HepG2 (cell line): ENCODE data around the gene CGB8. TPM values are rescaled to one million over a fixed set of nuclear protein-coding genes. Genes with fewer than 3 reads are reported as not detected.
A peak's percentile ranks its signal among the peaks of the same experiment; 100 is the strongest.
"Not testable (repeated sequence)": the region's sequence is repeated elsewhere in the genome, so short reads cannot be mapped to it uniquely, and the experiment has no call there.

Source experiments
- ATAC-seq: fragments of 200-7000 bp; cut with Tn5 transposase; 3 replicates; pipeline ENCODE4 v1.9.1; 2020; ENCODE audit warnings: mild to moderate bottlenecking, moderate library complexity
- BruUV-seq: library from RNA; stranded (reverse); fragments of 400-500 nt; replicated peaks from 2 replicates; lab custom pipeline; 2021; lab: Mats Ljungman, UMichigan
- CTCF ChIA-PET: fragments of 300-600 bp; formaldehyde crosslinking; extraction: SDS; loops from one replicate; lab custom pipeline; 2021; ENCODE audit warnings: low total read pairs, inconsistent platforms, low intra/inter-chr PET ratio; lab: Yijun Ruan, JAX
- POLR2A ChIA-PET: fragments of 350-600 bp; sonication (Branson Sonifier 250); formaldehyde crosslinking; loops from one replicate; lab custom pipeline; 2020; ENCODE audit warnings: antibody characterized with exemption, inconsistent platforms; lab: Yijun Ruan, JAX
- DNase-seq: peaks from one replicate; pipeline ENCODE4 v3.0.0-alpha.2; 2015; ENCODE audit warnings: low spot score
- FAIRE-seq: peaks from 3 replicates; lab custom pipeline; 2011; peaks lifted over from hg19 to GRCh38; lab: Jason Lieb, UNC
- H2AFZ ChIP-seq: one replicate; pipeline ENCODE4 v1.6.1; 2011; ENCODE audit warnings: low read length, inconsistent platforms
- H3K27ac ChIP-seq: fragments of 300-600 bp; 3 replicates; pipeline ENCODE4 v1.8.0; 2011; ENCODE audit warnings: mixed run types, mild to moderate bottlenecking, mixed read lengths, low read length, inconsistent platforms; ENCODE audit not compliant: insufficient read depth; ENCODE audit errors: extremely low read length
- H3K27me3 ChIP-seq, 2 experiments: fragments of 200-600 bp in 1 of 2; 2 replicates in 1 of 2; 3 replicates in 1 of 2; pipeline versions ENCODE4 v1.6.0 to v1.8.0; 2011; ENCODE audit warnings: low read length in 2 of 2, mild to moderate bottlenecking in 2 of 2, moderate library complexity in 2 of 2, inconsistent platforms in 1 of 2; ENCODE audit not compliant: insufficient read depth in 2 of 2, control insufficient read depth in 1 of 2
- H3K36me3 ChIP-seq, 2 experiments: fragments of 200-600 bp in 1 of 2; replicated peaks in 1 of 2; 2 replicates in 1 of 2; 3 replicates in 1 of 2; pipeline versions ENCODE4 v1.5.1 to v1.8.0; 2011; ENCODE audit warnings: low read length in 2 of 2, inconsistent platforms in 1 of 2; ENCODE audit not compliant: insufficient read depth in 2 of 2, control insufficient read depth in 1 of 2
- H3K4me1 ChIP-seq: 2 replicates; pipeline ENCODE4 v1.5.1; 2012; ENCODE audit warnings: low read length, inconsistent platforms; ENCODE audit not compliant: insufficient read depth
- H3K4me2 ChIP-seq: 2 replicates; pipeline ENCODE4 v1.6.0; 2011; ENCODE audit warnings: low read depth, low read length, inconsistent platforms
- H3K4me3 ChIP-seq, 3 experiments: fragments of 200-600 bp in 1 of 3; sonication (generic), shearing (Covaris generic) in 1 of 3; replicated peaks in 1 of 3; 2 replicates each; pipeline ENCODE4 v1.5.1; 2011 to 2016; ENCODE audit warnings: low read length in 3 of 3, inconsistent platforms in 2 of 3, low read depth in 2 of 3, mild to moderate bottlenecking in 2 of 3, control low read depth in 1 of 3, mixed read lengths in 1 of 3; ENCODE audit not compliant: insufficient read depth in 1 of 3
- H3K79me2 ChIP-seq: one replicate; pipeline ENCODE4 v1.6.1; 2011; ENCODE audit warnings: low read length, inconsistent platforms; ENCODE audit not compliant: insufficient read depth
- H3K9ac ChIP-seq: 2 replicates; pipeline ENCODE4 v1.6.0; 2011; ENCODE audit warnings: mild to moderate bottlenecking, low read depth, low read length, inconsistent platforms; ENCODE audit not compliant: insufficient read depth
- H3K9me3 ChIP-seq: 2 replicates; pipeline ENCODE4 v1.5.1; 2012; ENCODE audit warnings: mild to moderate bottlenecking, low read length
- H4K20me1 ChIP-seq: 2 replicates; pipeline ENCODE4 v1.6.0; 2011; ENCODE audit warnings: inconsistent platforms, mild to moderate bottlenecking, low read length, moderate library complexity; ENCODE audit not compliant: insufficient read depth
- GABPB1 ChIP-seq: IDR thresholded peaks from 2 replicates; pipeline ENCODE4 v1.6.1; 2016; ENCODE audit warnings: mild to moderate bottlenecking, missing genetic modification reagents, moderate library complexity, missing compliant biosample characterization
- GFI1 ChIP-seq: sonication (generic); formaldehyde crosslinking; IDR thresholded peaks from 2 replicates; pipeline ENCODE4 v1.5.0; 2020; ENCODE audit warnings: missing genetic modification reagents, mild to moderate bottlenecking, borderline replicate concordance
- HMGA1 ChIP-seq: sonication (generic); formaldehyde crosslinking; conservative IDR thresholded peaks from 2 replicates; pipeline ENCODE4 v1.4.0; 2020; ENCODE audit warnings: missing genetic modification reagents
- KMT2A ChIP-seq: sonication (generic); formaldehyde crosslinking; IDR thresholded peaks from 2 replicates; pipeline ENCODE4 v1.4.0; 2020; ENCODE audit warnings: missing genetic modification reagents
- PAWR ChIP-seq: sonication (generic); formaldehyde crosslinking; IDR thresholded peaks from 2 replicates; pipeline ENCODE4 v1.4.0; 2020; ENCODE audit warnings: missing genetic modification reagents, mild to moderate bottlenecking, borderline replicate concordance
- PBX2 ChIP-seq: IDR thresholded peaks from 2 replicates; pipeline ENCODE4 v1.6.1; 2016; ENCODE audit warnings: control low read depth
- ZNF496 ChIP-seq: sonication (generic); formaldehyde crosslinking; IDR thresholded peaks from 2 replicates; pipeline ENCODE4 v1.8.1; 2023; ENCODE audit warnings: mild to moderate bottlenecking, moderate library complexity, missing genetic modification reagents; ENCODE audit not compliant: insufficient replicate concordance
- ZNF788 ChIP-seq: sonication (generic); formaldehyde crosslinking; IDR thresholded peaks from 2 replicates; pipeline ENCODE4 v1.5.0; 2020; ENCODE audit warnings: mild to moderate bottlenecking, missing genetic modification reagents, borderline replicate concordance
- WGBS: methylation state at CpG from one replicate; pipeline ENCODE4 v1.1.6; 2017; ENCODE audit warnings: low lambda C conversion rate; 5-methylcytosine and 5-hydroxymethylcytosine counted together
- in situ Hi-C: cut with HindIII; loops from 2 replicates; pipeline ENCODE4 v1.10.0; 2017; ENCODE audit warnings: low pct_unique_long_range_greater_than_20kb; ENCODE audit not compliant: extremely low pct_ligation_motif_present
- intact Hi-C: fragments of 100-400 bp; cut with micrococcal nuclease; formaldehyde crosslinking; loops from one replicate; pipeline ENCODE4 v1.10.0; 2022; ENCODE audit not compliant: unreplicated experiment
- polyA plus RNA-seq, 8 experiments: library from polyadenylated mRNA; depleted of rRNA in 3 of 8; stranded (reverse) in 7 of 8; unstranded in 1 of 8; fragments of >200 nt; fragmentation: Illumina TruSeq in 4 of 8; extraction: Trizol in 4 of 8; gene quantifications; 2 replicates each; pipeline versions ENCODE4 v1.2.1 to v1.2.3, GENCODE V29; 2011 to 2016; ENCODE audit warnings: low read depth in 4 of 8, missing spikeins in 1 of 8, mixed read lengths in 1 of 8; ENCODE audit not compliant: insufficient read depth in 1 of 8
- total RNA-seq, 5 experiments: library from RNA; depleted of rRNA; stranded (reverse); fragments of >200 nt; fragmentation: Illumina TruSeq; extraction: Trizol; gene quantifications; 2 replicates each; pipeline ENCODE4 v1.2.3, GENCODE V29; 2016; ENCODE audit warnings: low read depth in 1 of 5

CGB8 gene
- total and polyA plus RNA-seq, 2 of the 13 experiments (the other 11 are each of a cell fraction or from before 2014, with no cell fraction given): not detected

GRCh38 chr19:49057636-49058234, 8.8 kb upstream of the CGB8 start, which contains the start of gene CGB7:
Gene CGB7 (minus strand): TSS chr19:49057749. CDS start chr19:49055375, 2,374 bp downstream.
- peak within 1 kb of the TSS; percentile 93 for H3K4me2 ChIP-seq
- intact Hi-C loops: no loop called here

GRCh38 chr19:49056902-49057596, 8.1 kb upstream of the CGB8 start:
- H3K4me2 ChIP-seq: peak overlapping the region; percentile 93
- H3K9me3 ChIP-seq, intact Hi-C loops, BruUV-seq, H3K27ac ChIP-seq, CTCF ChIA-PET, DNase-seq, FAIRE-seq, in situ Hi-C loops, H3K36me3 ChIP-seq, H3K79me2 ChIP-seq, H4K20me1 ChIP-seq, H3K9ac ChIP-seq: not testable (repeated sequence)
- H3K27me3 ChIP-seq: peaks cover 11 to 48% of the 10 kb centered on the region in 2 experiments; a peak in 4 of 5 replicates
- H2AFZ ChIP-seq: peak overlapping the region; percentile 72
- 18% methylated on average over 6 of the region's 34 CpGs for WGBS
- ATAC-seq: peak; percentile 44
- H3K4me3 ChIP-seq: peak overlapping the region; percentile 54 to 71 (median 63); a peak in 5 of 6 replicates
- peaks cover 17% of the 10 kb centered on the region for H3K4me1 ChIP-seq
- POLR2A ChIA-PET: interaction anchor here (1.1 kb wide), 1 partner anchor 8 kb away, joined by 3 read pairs; the partner anchor contains the start of gene NTF4

More at GRCh38 chr19:49057636-49058234, 8.8 kb upstream of the CGB8 start, which contains the start of gene CGB7:
- no peaks in the 10 kb centered on the region for H3K79me2 ChIP-seq
- no peak within 1 kb of the TSS for H3K9ac ChIP-seq
- no peaks in the 10 kb centered on the region for H3K9me3 ChIP-seq
- DNase-seq (peak; percentile 17), ATAC-seq (peak; percentile 30; the same call in 2 of the 3 replicates), FAIRE-seq (no peak)
- TF ChIP-seq GFI1 (CRISPR knock-in tag) (peak; percentile 44; the same call in 1 of the 2 replicates), PBX2 (CRISPR knock-in tag) (no peak), PAWR (CRISPR knock-in tag) (no peak), HMGA1 (CRISPR knock-in tag) (no peak), ZNF496 (CRISPR knock-in tag) (no peak), KMT2A (CRISPR knock-in tag) (no peak), GABPB1 (CRISPR knock-in tag) (no peak), ZNF788 (CRISPR knock-in tag) (no peak)
- H4K20me1 ChIP-seq: no peaks in the 10 kb centered on the region
- peak within 1 kb of the TSS; percentile 54 to 71 (median 63); a peak in 5 of 6 replicates for H3K4me3 ChIP-seq
- in situ Hi-C loops: no loop called here
- H2AFZ ChIP-seq: peak within 1 kb of the TSS; percentile 72
- peaks cover 11 to 48% of the 10 kb centered on the region in 2 experiments; a peak in 4 of 5 replicates for H3K27me3 ChIP-seq
- 5% methylated on average over 32 of the region's 38 CpGs for WGBS
- peaks cover 17% of the 10 kb centered on the region for H3K4me1 ChIP-seq
- ChIA-PET CTCF (no interaction called here), POLR2A (no interaction called here)
- no TSS peak for BruUV-seq
- no peaks in the 10 kb centered on the region for H3K36me3 ChIP-seq
- H3K27ac ChIP-seq: no peak within 1 kb of the TSS
